ENCODE data around the gene SSTR1. TPM values are rescaled to one million over a fixed set of nuclear protein-coding genes. Genes with fewer than 3 reads are reported as not detected.

SSTR1 gene
- total RNA-seq, 1 donor = under 0.01 TPM

Other genes with a start within 250 kb of the SSTR1 start
- 0.27 TPM for gene CLEC14A, start 48.2 kb downstream of the SSTR1 start, total RNA-seq